Skeletal muscle tissue (tissue), 4 donors: ENCODE results near the gene KIF3A. TPM values are rescaled to one million over a fixed set of nuclear protein-coding genes. Genes with fewer than 3 reads are reported as not detected.

Experiments
- H3K27ac ChIP-seq: one replicate; pipeline ENCODE4 v1.7.0; 2013; ENCODE audit warnings: mild to moderate bottlenecking, low read depth, low read length, inconsistent platforms
- H3K27me3 ChIP-seq, 3 donors: one replicate each; pipeline ENCODE4 v1.7.0; 2013; ENCODE audit warnings: low read length in 3 of 3; ENCODE audit not compliant: control insufficient read depth in 3 of 3, insufficient read depth in 3 of 3
- H3K36me3 ChIP-seq, 3 donors: one replicate each; pipeline ENCODE4 v1.7.0; 2013; ENCODE audit warnings: low read length in 3 of 3; ENCODE audit not compliant: control insufficient read depth in 3 of 3, insufficient read depth in 3 of 3
- H3K4me1 ChIP-seq, 3 donors: one replicate each; pipeline ENCODE4 v1.7.0; 2013; ENCODE audit warnings: low read length in 3 of 3, mild to moderate bottlenecking in 3 of 3; ENCODE audit not compliant: control insufficient read depth in 3 of 3, insufficient read depth in 3 of 3
- H3K4me3 ChIP-seq, 3 donors: one replicate each; pipeline ENCODE4 v1.7.0; 2013; ENCODE audit warnings: low read length in 3 of 3
- H3K9ac ChIP-seq, 3 donors: one replicate each; pipeline ENCODE4 v1.7.0; 2013; ENCODE audit warnings: low read length in 3 of 3, mild to moderate bottlenecking in 3 of 3, moderate library complexity in 2 of 3, low read depth in 1 of 3
- H3K9me3 ChIP-seq, 3 donors: one replicate each; pipeline ENCODE4 v1.7.0; 2013; ENCODE audit warnings: low read length in 3 of 3; ENCODE audit not compliant: control insufficient read depth in 3 of 3
- total RNA-seq: library from RNA; depleted of rRNA; stranded (reverse); fragments of >200 nt; gene quantifications from one replicate; pipeline ENCODE4 v1.2.3, GENCODE V29; 2014
- donor health status: Osteomylitis.

Gene KIF3A
- total RNA-seq, 1 donor from 2014 or later, result 6.3 TPM

DNA sequence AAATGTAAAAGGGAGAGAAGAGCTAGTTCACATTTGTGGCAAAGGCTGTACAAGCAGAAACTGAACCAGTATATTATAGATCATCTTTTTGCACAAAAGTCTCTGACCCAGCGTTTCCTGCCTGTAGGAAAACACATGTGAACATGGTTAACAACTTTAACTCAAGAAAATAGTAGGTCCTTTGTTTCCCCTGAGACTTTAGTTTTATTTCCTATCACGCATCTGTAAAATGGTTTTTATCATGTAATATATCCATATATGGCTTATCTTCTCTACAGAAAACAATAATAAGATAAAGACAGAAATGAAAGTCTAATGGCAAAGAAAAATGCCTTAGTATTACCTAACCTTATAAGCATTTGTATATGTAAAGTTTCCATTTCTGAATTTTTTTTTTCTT, 2.7 kb downstream of the KIF3A start:
- no peaks in the 10 kb centered on the region for H3K9me3 ChIP-seq
- H3K4me1 ChIP-seq, result peaks cover 8 to 14% (median 12%) of the 10 kb centered on the region in 3 donors
- H3K36me3 ChIP-seq, result peaks cover 0 to 2% (median 2%) of the 10 kb centered on the region in 3 donors
- no peak overlapping the region for H3K4me3 ChIP-seq
- no peak overlapping the region for H3K27ac ChIP-seq
- H3K9ac ChIP-seq, result no peak overlapping the region
- H3K27me3 ChIP-seq, result no peaks in the 10 kb centered on the region

DNA sequence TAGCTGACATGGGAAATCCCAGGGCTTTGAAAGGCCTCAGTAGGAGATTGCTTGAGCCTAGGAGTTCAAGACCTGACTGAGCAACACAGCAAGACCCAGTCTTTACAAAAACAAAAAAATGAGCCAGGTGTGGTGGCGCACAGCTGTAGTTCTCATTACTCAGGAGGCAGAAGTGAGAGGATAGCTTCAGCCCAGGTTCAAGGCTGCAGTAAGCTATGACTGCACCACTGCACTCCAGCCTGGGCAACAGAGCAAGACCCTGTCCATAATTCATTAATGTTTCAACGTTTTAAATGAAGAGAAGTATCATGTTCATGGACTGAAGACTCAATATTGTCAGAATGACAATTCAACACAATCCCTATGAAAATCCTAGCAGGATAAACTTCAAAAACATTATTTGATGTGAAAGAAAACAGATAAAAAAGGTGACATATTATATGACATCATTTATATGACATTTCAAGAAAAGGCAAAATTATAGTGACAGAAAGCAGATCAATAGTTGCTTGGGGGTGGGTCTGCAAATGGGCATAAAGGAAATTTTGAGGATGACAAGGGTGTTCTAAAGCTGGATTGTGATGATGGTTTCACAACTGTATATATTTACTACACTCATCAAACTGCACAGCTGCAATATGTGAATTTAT, 3.7 kb downstream of the KIF3A start:
- no peak overlapping the region for H3K27ac ChIP-seq
- H3K4me3 ChIP-seq, result no peak overlapping the region
- no peaks in the 10 kb centered on the region for H3K9me3 ChIP-seq
- peaks cover 8 to 14% (median 12%) of the 10 kb centered on the region in 3 donors for H3K4me1 ChIP-seq
- H3K9ac ChIP-seq, result no peak overlapping the region
- no peaks in the 10 kb centered on the region for H3K27me3 ChIP-seq
- H3K36me3 ChIP-seq, result peaks cover 0 to 2% (median 2%) of the 10 kb centered on the region in 3 donors

DNA sequence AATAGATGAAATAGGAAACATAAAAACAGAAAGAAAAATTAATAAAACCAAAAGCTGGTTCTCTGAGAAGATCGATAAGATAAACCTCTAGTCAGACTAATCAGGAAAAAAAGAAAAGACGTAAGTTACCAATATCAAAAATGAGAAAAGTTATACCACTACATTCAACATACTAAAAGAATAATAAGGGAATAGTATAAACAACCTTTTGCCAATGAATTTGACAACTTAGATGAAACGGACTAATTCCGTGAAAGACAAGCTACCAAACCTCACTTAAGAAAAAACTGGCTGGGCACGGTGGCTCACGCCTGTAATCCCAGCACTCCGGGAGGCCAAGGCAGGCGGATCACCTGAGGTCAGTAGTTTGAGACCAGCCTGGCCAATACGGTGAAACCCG, 7.5 kb downstream of the KIF3A start:
- Histone ChIP-seq H3K9ac (no peak overlapping the region), H3K27me3 (no peaks in the 10 kb centered on the region), H3K36me3 (peaks cover 0 to 2% (median 2%) of the 10 kb centered on the region in 3 donors), H3K4me3 (no peak overlapping the region), H3K4me1 (no peaks in the 10 kb centered on the region), H3K27ac (no peak overlapping the region), H3K9me3 (no peaks in the 10 kb centered on the region)

GRCh38 chr5:132725745-132726144, 11.6 kb downstream of the KIF3A start:
- Histone ChIP-seq H3K4me3 (no peak overlapping the region), H3K27me3 (no peaks in the 10 kb centered on the region), H3K9ac (no peak overlapping the region), H3K27ac (no peak overlapping the region), H3K4me1 (no peaks in the 10 kb centered on the region), H3K9me3 (no peaks in the 10 kb centered on the region), H3K36me3 (peaks cover 0 to 3% (median 0%) of the 10 kb centered on the region in 3 donors)

DNA sequence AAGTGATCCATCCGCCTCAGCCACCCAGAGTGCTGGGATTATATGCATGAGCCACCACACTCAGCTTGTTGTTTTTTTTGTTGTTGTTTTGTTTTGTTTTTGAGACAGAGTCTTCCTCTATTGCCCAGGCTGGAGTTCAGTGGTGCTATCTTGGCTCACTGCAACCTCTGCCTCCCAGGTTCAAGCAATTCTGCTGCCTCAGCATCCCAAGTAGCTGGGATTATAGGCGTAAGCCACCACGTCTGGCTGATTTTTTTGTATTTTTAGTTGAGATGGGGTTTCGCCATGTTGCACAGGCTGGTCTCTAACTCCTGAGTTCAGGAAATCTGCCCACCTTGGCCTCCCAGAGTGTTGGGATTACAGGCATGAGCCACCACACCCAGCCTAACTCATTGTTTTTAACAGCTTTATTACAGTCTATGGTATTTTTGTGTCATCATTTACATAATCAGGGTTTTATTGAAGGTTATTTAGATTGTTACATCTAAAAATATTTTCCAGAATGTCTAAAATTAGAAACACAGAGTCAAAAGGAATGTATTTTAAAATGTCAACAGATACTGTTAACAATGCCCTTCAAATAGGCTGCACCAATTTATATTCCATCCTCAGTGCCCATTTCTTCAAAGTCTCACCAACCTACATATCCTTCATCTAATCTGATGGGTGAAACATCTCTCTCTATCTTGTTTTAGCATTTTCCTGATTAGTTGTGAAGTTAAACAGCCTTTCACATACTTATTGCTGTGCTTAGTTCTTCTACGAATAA, 18.6 kb downstream of the KIF3A start:
- H3K27me3 ChIP-seq, result no peaks in the 10 kb centered on the region
- no peak overlapping the region for H3K9ac ChIP-seq
- peaks cover 0 to 6% (median 0%) of the 10 kb centered on the region in 3 donors for H3K36me3 ChIP-seq
- H3K4me3 ChIP-seq, result no peak overlapping the region
- H3K4me1 ChIP-seq, result no peaks in the 10 kb centered on the region
- no peak overlapping the region for H3K27ac ChIP-seq
- H3K9me3 ChIP-seq, result no peaks in the 10 kb centered on the region

GRCh38 chr5:132714456-132715307, 22.7 kb downstream of the KIF3A start:
- peaks cover 0 to 4% (median 0%) of the 10 kb centered on the region in 3 donors for H3K36me3 ChIP-seq
- H3K9ac ChIP-seq, result no peak overlapping the region
- H3K4me3 ChIP-seq, result no peak overlapping the region
- no peaks in the 10 kb centered on the region for H3K4me1 ChIP-seq
- H3K9me3 ChIP-seq, result no peaks in the 10 kb centered on the region
- no peaks in the 10 kb centered on the region for H3K27me3 ChIP-seq
- no peak overlapping the region for H3K27ac ChIP-seq

GRCh38 chr5:132708645-132709044, 28.7 kb downstream of the KIF3A start:
- peaks cover 0 to 3% (median 0%) of the 10 kb centered on the region in 3 donors for H3K36me3 ChIP-seq
- no peaks in the 10 kb centered on the region for H3K27me3 ChIP-seq
- H3K27ac ChIP-seq, result no peak overlapping the region
- no peak overlapping the region for H3K9ac ChIP-seq
- no peaks in the 10 kb centered on the region for H3K4me1 ChIP-seq
- H3K4me3 ChIP-seq, result no peak overlapping the region
- no peaks in the 10 kb centered on the region for H3K9me3 ChIP-seq

DNA sequence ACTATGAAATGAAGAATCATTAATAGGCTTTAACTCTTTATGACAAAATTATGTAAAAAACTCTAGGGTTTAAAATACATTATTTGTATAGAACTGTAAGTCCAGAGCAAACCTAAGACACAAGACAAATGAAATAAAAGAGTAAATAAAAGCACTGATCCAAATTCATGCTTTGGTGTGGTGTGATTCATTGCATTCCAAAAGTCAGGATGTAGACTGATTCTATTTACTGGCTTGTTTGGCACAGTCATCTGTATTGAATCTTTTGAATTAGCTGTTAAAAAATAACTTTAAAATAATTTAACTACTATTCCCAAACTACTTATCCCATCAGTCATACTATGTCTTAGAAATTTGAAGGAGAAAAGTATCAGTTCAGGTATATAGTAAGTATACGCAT, 32.5 kb downstream of the KIF3A start:
- peaks cover 0 to 14% (median 10%) of the 10 kb centered on the region in 3 donors for H3K36me3 ChIP-seq
- no peak overlapping the region for H3K27ac ChIP-seq
- no peak overlapping the region for H3K9ac ChIP-seq
- no peaks in the 10 kb centered on the region for H3K9me3 ChIP-seq
- H3K4me1 ChIP-seq, result no peaks in the 10 kb centered on the region
- H3K4me3 ChIP-seq, result no peak overlapping the region
- no peaks in the 10 kb centered on the region for H3K27me3 ChIP-seq

- Histone ChIP-seq H3K27me3 (no peaks in the 10 kb centered on the region), H3K36me3 (peaks cover 2 to 15% (median 11%) of the 10 kb centered on the region in 3 donors), H3K4me3 (no peak overlapping the region), H3K27ac (no peak overlapping the region), H3K9ac (no peak overlapping the region), H3K9me3 (no peaks in the 10 kb centered on the region), H3K4me1 (no peaks in the 10 kb centered on the region)
Measured at GRCh38 chr5:132695956-132696355, 41.4 kb downstream of the KIF3A start.

DNA sequence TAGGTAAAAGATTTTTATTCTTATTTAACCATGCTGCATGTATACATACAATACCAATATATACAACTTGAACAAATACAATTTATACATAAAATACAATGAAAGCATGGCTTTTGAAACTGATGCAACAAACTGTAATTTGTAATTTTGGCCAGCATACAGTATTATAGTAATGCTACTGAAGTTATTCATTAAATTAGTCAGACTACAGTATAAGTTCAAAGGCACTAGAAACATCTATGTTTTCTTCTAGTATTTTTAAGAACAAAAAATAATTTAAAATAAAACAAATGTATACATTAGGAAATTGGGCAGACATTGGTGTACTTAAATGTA, 44.7 kb downstream of the KIF3A start:
- Histone ChIP-seq H3K9me3 (no peaks in the 10 kb centered on the region), H3K36me3 (peaks cover 2 to 4% (median 3%) of the 10 kb centered on the region in 3 donors), H3K27me3 (no peaks in the 10 kb centered on the region), H3K4me1 (no peaks in the 10 kb centered on the region), H3K27ac (no peak overlapping the region), H3K4me3 (no peak overlapping the region), H3K9ac (no peak overlapping the region)
